SK-N-SH (cell line): Measurements from ENCODE around the gene SNU13. TPM values are rescaled to one million over a fixed set of nuclear protein-coding genes. Genes with fewer than 3 reads are reported as not detected.

ENCODE experiments used
- CTCF ChIA-PET: fragments of 300-600, 350-600 bp; formaldehyde crosslinking; extraction: SDS; loops from one replicate; lab custom pipeline; 2021; lab: Yijun Ruan, JAX
- POLR2A ChIA-PET: fragments of 350-600 bp; sonication (Branson Sonifier 250); formaldehyde crosslinking; extraction: SDS; loops from one replicate; lab custom pipeline; 2020; ENCODE audit warnings: antibody characterized with exemption, inconsistent platforms; lab: Yijun Ruan, JAX
- DNase-seq: peaks from one replicate; pipeline ENCODE4 v3.0.0; 2012
- H2AFZ ChIP-seq: fragments of 200-600 bp; sonication (generic); 2 replicates; pipeline ENCODE4 v1.8.1; 2016; ENCODE audit warnings: antibody characterized with exemption, mild to moderate bottlenecking, low read depth
- H3F3A ChIP-seq: fragments of 200-600 bp; sonication (generic); replicated peaks from 2 replicates; pipeline ENCODE3; 2016; ENCODE audit warnings: antibody characterized with exemption, mild to moderate bottlenecking; ENCODE audit not compliant: insufficient read depth
- H3K27ac ChIP-seq, 2 experiments: fragments of 200-500 bp in 1 of 2; fragments of 200-600 bp in 1 of 2; sonication (Bioruptor generic) in 1 of 2; sonication (generic), shearing (Covaris generic) in 1 of 2; 2 replicates each; pipeline versions ENCODE4 v1.5.1 to v1.6.1; 2014 to 2016; ENCODE audit warnings: low read depth in 2 of 2, inconsistent platforms in 1 of 2, low read length in 1 of 2, mild to moderate bottlenecking in 1 of 2, mixed read lengths in 1 of 2
- H3K27me3 ChIP-seq: fragments of 200-600 bp; sonication (generic), shearing (Covaris generic); 2 replicates; pipeline ENCODE4 v1.6.1; 2016; ENCODE audit warnings: mixed run types; ENCODE audit not compliant: insufficient read depth
- H3K36me3 ChIP-seq, 2 experiments: fragments of 200-500 bp in 1 of 2; fragments of 200-600 bp in 1 of 2; sonication (Bioruptor generic) in 1 of 2; sonication (generic) in 1 of 2; replicated peaks in 1 of 2; 2 replicates each; pipeline versions ENCODE3 to v1.5.1; 2014 to 2016; ENCODE audit warnings: low read length in 1 of 2, mild to moderate bottlenecking in 1 of 2; ENCODE audit not compliant: insufficient read depth in 2 of 2, control insufficient read depth in 1 of 2
- H3K4me1 ChIP-seq, 2 experiments: fragments of 200-500 bp in 1 of 2; fragments of 200-600 bp in 1 of 2; sonication (Bioruptor generic) in 1 of 2; sonication (generic), shearing (Covaris generic) in 1 of 2; 2 replicates each; pipeline versions ENCODE4 v1.5.1 to v1.6.1; 2014 to 2016; ENCODE audit warnings: low read depth in 1 of 2, low read length in 1 of 2, mixed run types in 1 of 2; ENCODE audit not compliant: insufficient read depth in 2 of 2, control insufficient read depth in 1 of 2
- H3K4me2 ChIP-seq: fragments of 200-600 bp; sonication (generic), shearing (Covaris generic); 2 replicates; pipeline ENCODE4 v1.6.1; 2017; ENCODE audit warnings: mixed run types
- H3K4me3 ChIP-seq, 2 experiments: fragments of 200-500 bp in 1 of 2; fragments of 200-600 bp in 1 of 2; sonication (Bioruptor generic) in 1 of 2; sonication (generic), shearing (Covaris generic) in 1 of 2; 2 replicates each; pipeline versions ENCODE4 v1.5.1 to v1.8.1; 2014 to 2016; ENCODE audit warnings: low read depth in 2 of 2, inconsistent platforms in 1 of 2, low read length in 1 of 2, mild to moderate bottlenecking in 1 of 2, mixed read lengths in 1 of 2, moderate library complexity in 1 of 2
- H3K79me2 ChIP-seq: fragments of 200-600 bp; sonication (generic); 2 replicates; pipeline ENCODE4 v1.8.1; 2017; ENCODE audit warnings: mild to moderate bottlenecking; ENCODE audit not compliant: insufficient read depth
- H3K9ac ChIP-seq: fragments of 200-600 bp; sonication (generic); 2 replicates; pipeline ENCODE4 v1.6.1; 2017; ENCODE audit warnings: mixed run types
- H3K9me2 ChIP-seq: fragments of 200-600 bp; sonication (generic); 2 replicates; pipeline ENCODE4 v1.6.1; 2017; ENCODE audit warnings: mixed run types
- H3K9me3 ChIP-seq: fragments of 200-600 bp; sonication (generic); 2 replicates; pipeline ENCODE4 v1.6.1; 2017; ENCODE audit warnings: mixed run types, mild to moderate bottlenecking, moderate library complexity
- H4K20me1 ChIP-seq: fragments of 200-600 bp; sonication (generic); 2 replicates; pipeline ENCODE4 v1.6.1; 2017; ENCODE audit warnings: mild to moderate bottlenecking, mixed run types; ENCODE audit not compliant: insufficient read depth
- ELF1 ChIP-seq: IDR thresholded peaks from 2 replicates; pipeline ENCODE4 v1.4.0; 2012
- EP300 ChIP-seq, 2 experiments: IDR thresholded peaks; 2 replicates each; pipeline versions ENCODE4 v1.4.0 to v1.6.1; 2012; ENCODE audit warnings: borderline replicate concordance in 1 of 2, low read depth in 1 of 2, low read length in 1 of 2
- EZH2phosphoT487 ChIP-seq: fragments of 200-600 bp; sonication (generic); IDR thresholded peaks from 2 replicates; pipeline ENCODE4 v1.6.1; 2017; ENCODE audit warnings: low read depth, mixed run types, mild to moderate bottlenecking, antibody characterized with exemption, moderate library complexity, borderline replicate concordance
- FOSL2 ChIP-seq: IDR thresholded peaks from 2 replicates; pipeline ENCODE4 v1.4.0; 2012; ENCODE audit warnings: low read depth, mild to moderate bottlenecking, moderate library complexity, borderline replicate concordance
- FOXJ3 ChIP-seq: sonication (generic); formaldehyde crosslinking; IDR thresholded peaks from 2 replicates; pipeline ENCODE4 v1.5.1; 2020; ENCODE audit warnings: mild to moderate bottlenecking, missing genetic modification reagents
- FOXM1 ChIP-seq: IDR thresholded peaks from 2 replicates; pipeline ENCODE4 v1.4.0; 2012; ENCODE audit warnings: low read depth, mild to moderate bottlenecking
- IRF3 ChIP-seq: fragments of 150-350 bp; IDR thresholded peaks from 2 replicates; pipeline ENCODE4 v1.6.1; 2016; ENCODE audit warnings: mild to moderate bottlenecking, low read depth, low read length
- JUND ChIP-seq: IDR thresholded peaks from 2 replicates; pipeline ENCODE4 v1.4.0; 2012
- MEF2A ChIP-seq: IDR thresholded peaks from 2 replicates; pipeline ENCODE4 v1.4.0; 2012; ENCODE audit warnings: low read depth, borderline replicate concordance
- MXI1 ChIP-seq: IDR thresholded peaks from 2 replicates; pipeline ENCODE4 v1.6.1; 2012; ENCODE audit warnings: mild to moderate bottlenecking, low read depth, low read length, improper control_type of control experiment
- NFIC ChIP-seq: IDR thresholded peaks from 2 replicates; pipeline ENCODE4 v1.4.0; 2012; ENCODE audit warnings: borderline replicate concordance
- NRF1 ChIP-seq: IDR thresholded peaks from 2 replicates; pipeline ENCODE4 v1.6.1; 2012; ENCODE audit warnings: low read depth, mild to moderate bottlenecking, low read length
- PBX3 ChIP-seq: IDR thresholded peaks from 2 replicates; pipeline ENCODE4; 2012
- RAD21 ChIP-seq: IDR thresholded peaks from 2 replicates; pipeline ENCODE4 v1.6.1; 2012; ENCODE audit warnings: mild to moderate bottlenecking, low read length
- RFX5 ChIP-seq: IDR thresholded peaks from 2 replicates; pipeline ENCODE4 v1.6.1; 2012; ENCODE audit warnings: mild to moderate bottlenecking, improper control_type of control experiment, low read length
- TAF1 ChIP-seq: IDR thresholded peaks from 2 replicates; pipeline ENCODE4 v1.6.1; 2012; ENCODE audit warnings: low read depth, mild to moderate bottlenecking, low read length, moderate library complexity, borderline replicate concordance
- TCF12 ChIP-seq: IDR thresholded peaks from 2 replicates; pipeline ENCODE4 v1.4.0; 2012
- YY1 ChIP-seq: IDR thresholded peaks from 2 replicates; pipeline ENCODE4 v1.4.0; 2012; ENCODE audit warnings: low read depth, mild to moderate bottlenecking
- WGBS: methylation state at CpG from one replicate; pipeline ENCODE4 v1.1.6; 2017; ENCODE audit warnings: low lambda C conversion rate; 5-methylcytosine and 5-hydroxymethylcytosine counted together
- polyA plus RNA-seq, 3 experiments: library from polyadenylated mRNA; depleted of rRNA; stranded (reverse); fragments of >200 nt; gene quantifications; 2 replicates each; pipeline ENCODE4 v1.2.3, GENCODE V29; 2012
- TF ChIP-seq, protein P1 (sequence below): fragments of 150-350 bp; IDR thresholded peaks from 2 replicates; pipeline ENCODE4 v1.6.1; 2017; ENCODE audit warnings: antibody characterized with exemption, low read length, low read depth, borderline replicate concordance
- TF ChIP-seq, protein P2 (sequence below): IDR thresholded peaks from 2 replicates; pipeline ENCODE4 v1.4.0; 2012; ENCODE audit warnings: low read depth
- TF ChIP-seq, protein P3 (sequence below): IDR thresholded peaks from 2 replicates; pipeline ENCODE4 v1.4.0; 2012; ENCODE audit warnings: low read depth, borderline replicate concordance

The SNU13 gene
- polyA plus RNA-seq, 1 of the 3 experiments (the other 2 are of a cell fraction) = 282 TPM

- Histone ChIP-seq H3K36me3 (peaks cover 16 to 35% of the 10 kb centered on the region in 2 experiments), H3K4me1 (no peaks in the 10 kb centered on the region), H4K20me1 (no peaks in the 10 kb centered on the region), H3K79me2 (no peaks in the 10 kb centered on the region), H3K27ac (no peak overlapping the region), H3K4me3 (no peak overlapping the region), H3K4me2 (no peak overlapping the region), H3K9ac (no peak overlapping the region), H3K27me3 (no peaks in the 10 kb centered on the region), H3K9me3 (no peaks in the 10 kb centered on the region), H2AFZ (no peak overlapping the region), H3F3A (no peaks in the 10 kb centered on the region), H3K9me2 (no peaks in the 10 kb centered on the region)
- CTCF ChIA-PET = no interaction called here
- no peak for DNase-seq
- TF ChIP-seq, protein P1, sequence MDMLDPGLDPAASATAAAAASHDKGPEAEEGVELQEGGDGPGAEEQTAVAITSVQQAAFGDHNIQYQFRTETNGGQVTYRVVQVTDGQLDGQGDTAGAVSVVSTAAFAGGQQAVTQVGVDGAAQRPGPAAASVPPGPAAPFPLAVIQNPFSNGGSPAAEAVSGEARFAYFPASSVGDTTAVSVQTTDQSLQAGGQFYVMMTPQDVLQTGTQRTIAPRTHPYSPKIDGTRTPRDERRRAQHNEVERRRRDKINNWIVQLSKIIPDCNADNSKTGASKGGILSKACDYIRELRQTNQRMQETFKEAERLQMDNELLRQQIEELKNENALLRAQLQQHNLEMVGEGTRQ = no peak
- TF ChIP-seq IRF3 = no peak
- TF ChIP-seq, protein P2, sequence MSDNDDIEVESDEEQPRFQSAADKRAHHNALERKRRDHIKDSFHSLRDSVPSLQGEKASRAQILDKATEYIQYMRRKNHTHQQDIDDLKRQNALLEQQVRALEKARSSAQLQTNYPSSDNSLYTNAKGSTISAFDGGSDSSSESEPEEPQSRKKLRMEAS = no peak
- TF ChIP-seq TAF1 = no peak
- TF ChIP-seq FOSL2 = no peak
- TF ChIP-seq JUND = no peak
- TF ChIP-seq PBX3 = no peak
- TF ChIP-seq RAD21 = no peak
- TF ChIP-seq FOXM1 = no peak
- TF ChIP-seq, protein P3, sequence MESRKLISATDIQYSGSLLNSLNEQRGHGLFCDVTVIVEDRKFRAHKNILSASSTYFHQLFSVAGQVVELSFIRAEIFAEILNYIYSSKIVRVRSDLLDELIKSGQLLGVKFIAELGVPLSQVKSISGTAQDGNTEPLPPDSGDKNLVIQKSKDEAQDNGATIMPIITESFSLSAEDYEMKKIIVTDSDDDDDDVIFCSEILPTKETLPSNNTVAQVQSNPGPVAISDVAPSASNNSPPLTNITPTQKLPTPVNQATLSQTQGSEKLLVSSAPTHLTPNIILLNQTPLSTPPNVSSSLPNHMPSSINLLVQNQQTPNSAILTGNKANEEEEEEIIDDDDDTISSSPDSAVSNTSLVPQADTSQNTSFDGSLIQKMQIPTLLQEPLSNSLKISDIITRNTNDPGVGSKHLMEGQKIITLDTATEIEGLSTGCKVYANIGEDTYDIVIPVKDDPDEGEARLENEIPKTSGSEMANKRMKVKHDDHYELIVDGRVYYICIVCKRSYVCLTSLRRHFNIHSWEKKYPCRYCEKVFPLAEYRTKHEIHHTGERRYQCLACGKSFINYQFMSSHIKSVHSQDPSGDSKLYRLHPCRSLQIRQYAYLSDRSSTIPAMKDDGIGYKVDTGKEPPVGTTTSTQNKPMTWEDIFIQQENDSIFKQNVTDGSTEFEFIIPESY = no peak
- no peak for TF ChIP-seq EZH2phosphoT487
- TF ChIP-seq RFX5 = no peak
- WGBS = 80% methylated on average over 1 of the region's 1 CpG
- POLR2A ChIA-PET = no interaction called here
Measured at GRCh38 chr22:41659941-41660340, 28.7 kb downstream of the SNU13 start.

DNA sequence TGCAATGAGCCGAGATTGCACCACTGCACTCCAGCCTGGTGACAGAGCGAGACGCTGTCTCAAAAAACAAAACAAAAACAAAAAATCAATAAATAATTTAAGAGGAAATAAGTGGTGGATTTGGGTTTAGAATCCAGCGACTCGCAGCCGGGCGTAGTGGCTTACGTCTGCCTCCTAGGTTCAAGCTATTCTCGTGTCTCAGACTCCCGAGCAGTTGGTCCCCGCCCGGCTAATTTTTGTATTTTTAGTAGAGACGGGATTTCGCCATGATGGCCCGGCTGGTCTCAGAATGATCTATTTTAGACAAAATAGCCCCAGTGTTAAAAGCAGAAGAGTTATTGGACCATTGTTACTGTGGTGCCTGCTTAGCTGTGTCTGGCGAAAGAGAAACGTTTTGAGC lies 29.8 kb downstream of the SNU13 start:
- Histone ChIP-seq H3K4me3 (no peak overlapping the region), H3K79me2 (no peaks in the 10 kb centered on the region), H4K20me1 (no peaks in the 10 kb centered on the region), H3K27me3 (no peaks in the 10 kb centered on the region), H3K9ac (no peak overlapping the region), H3K4me1 (no peaks in the 10 kb centered on the region), H3K9me3 (no peaks in the 10 kb centered on the region), H2AFZ (no peak overlapping the region), H3K36me3 (peaks cover 18 to 44% of the 10 kb centered on the region in 2 experiments), H3K4me2 (no peak overlapping the region), H3F3A (no peaks in the 10 kb centered on the region), H3K27ac (no peak overlapping the region), H3K9me2 (no peaks in the 10 kb centered on the region)
- ChIA-PET POLR2A (no interaction called here), CTCF (no interaction called here)
- over 99% methylated on average over 16 of the region's 17 CpGs for WGBS
- no peak for DNase-seq
- TF ChIP-seq YY1 (no peak), MXI1 (no peak), NFIC (no peak), FOXJ3 (CRISPR knock-in tag) (no peak), NRF1 (no peak), TCF12 (no peak), MEF2A (no peak), ELF1 (no peak), IRF3 (no peak), EP300 (IDR thresholded peaks at IDR 0.05; ENCODE audit: borderline replicate concordance in 1 of 2, low read depth in 1 of 2, low read length in 1 of 2) (no peak)
- TF ChIP-seq, protein P3 = no peak
